Measurements from ENCODE around the gene FOXP1.

FOXP1 gene

DNA sequence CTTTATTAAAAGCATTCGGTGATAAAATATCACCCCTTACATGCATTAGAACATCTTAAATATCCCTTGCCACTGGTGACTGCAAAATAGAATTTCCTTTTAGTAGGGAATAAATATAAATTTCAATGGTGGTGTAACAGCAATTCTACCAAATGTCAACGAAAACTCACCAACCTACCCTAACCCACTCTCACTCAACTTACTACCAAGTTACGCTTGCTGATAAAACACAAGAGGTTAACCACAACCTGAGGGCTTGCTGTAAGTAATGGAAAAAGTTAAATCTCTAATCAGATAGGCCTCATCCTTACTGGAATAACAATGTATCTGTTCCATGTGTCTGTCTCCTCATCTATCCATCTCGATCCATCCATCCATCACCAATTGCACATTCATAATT lies 274.7 kb downstream of the FOXP1 start:
- peak overlapping the region; percentile 52 for H3K27ac ChIP-seq (ENCODE audit: low read depth, low read length, poor library complexity, severe bottlenecking)

DNA sequence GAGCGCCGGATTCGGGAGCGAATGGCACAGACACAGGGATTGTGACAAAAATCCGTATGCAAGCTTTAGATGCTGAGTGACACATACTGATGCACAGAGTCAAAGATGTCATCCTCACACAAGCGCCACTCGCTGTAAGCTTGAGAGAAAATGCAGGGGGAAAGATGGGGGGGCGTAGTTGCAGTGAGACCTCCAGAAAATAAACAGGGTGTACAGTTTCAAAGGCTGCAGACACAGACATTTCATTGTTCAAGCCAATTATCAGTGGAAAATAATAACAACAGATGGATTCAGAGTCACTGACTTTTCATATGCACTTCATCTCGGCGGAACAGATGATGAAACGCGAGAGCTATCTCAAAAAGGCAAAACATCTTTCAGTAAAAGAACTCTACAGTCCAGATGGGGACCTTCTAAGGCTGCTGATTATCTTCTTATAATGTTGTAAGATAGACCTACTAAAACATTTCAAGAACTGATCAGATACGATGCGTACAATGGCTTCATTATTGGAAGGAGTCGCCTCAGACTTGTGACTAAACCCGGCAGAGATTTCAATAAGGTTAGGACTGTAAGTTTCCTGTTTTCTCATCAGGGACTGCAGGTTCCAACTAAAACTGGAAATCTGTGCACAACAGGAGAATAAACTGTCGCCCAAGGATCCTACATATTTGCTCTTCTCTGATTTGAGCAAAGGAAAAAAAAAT lies 275.4 kb downstream of the FOXP1 start:
- 0 out of 2 replicates have a peak, but pooled peaks cover 4% of the 10 kb centered on the region for H3F3A ChIP-seq (ENCODE audit: insufficient read depth, low read length)
- H3K27ac ChIP-seq (ENCODE audit: low read depth, low read length, poor library complexity, severe bottlenecking), result peak overlapping the region; percentile 52
- peaks cover 21% of the 10 kb centered on the region for H3K36me3 ChIP-seq (ENCODE audit: insufficient read depth, low read length)
- no peaks in the 10 kb centered on the region for H4K20me1 ChIP-seq (ENCODE audit: insufficient read depth, low read length)
- no peaks in the 10 kb centered on the region for H3K9me2 ChIP-seq (ENCODE audit: low read depth, low read length)
- peaks cover 48% of the 10 kb centered on the region for H3K79me2 ChIP-seq (ENCODE audit: insufficient read depth, low read length)
- TF ChIP-seq EZH2 (IDR thresholded peaks at IDR 0.05; ENCODE audit: borderline replicate concordance, low read length), result no peak
- TF ChIP-seq, protein P1, sequence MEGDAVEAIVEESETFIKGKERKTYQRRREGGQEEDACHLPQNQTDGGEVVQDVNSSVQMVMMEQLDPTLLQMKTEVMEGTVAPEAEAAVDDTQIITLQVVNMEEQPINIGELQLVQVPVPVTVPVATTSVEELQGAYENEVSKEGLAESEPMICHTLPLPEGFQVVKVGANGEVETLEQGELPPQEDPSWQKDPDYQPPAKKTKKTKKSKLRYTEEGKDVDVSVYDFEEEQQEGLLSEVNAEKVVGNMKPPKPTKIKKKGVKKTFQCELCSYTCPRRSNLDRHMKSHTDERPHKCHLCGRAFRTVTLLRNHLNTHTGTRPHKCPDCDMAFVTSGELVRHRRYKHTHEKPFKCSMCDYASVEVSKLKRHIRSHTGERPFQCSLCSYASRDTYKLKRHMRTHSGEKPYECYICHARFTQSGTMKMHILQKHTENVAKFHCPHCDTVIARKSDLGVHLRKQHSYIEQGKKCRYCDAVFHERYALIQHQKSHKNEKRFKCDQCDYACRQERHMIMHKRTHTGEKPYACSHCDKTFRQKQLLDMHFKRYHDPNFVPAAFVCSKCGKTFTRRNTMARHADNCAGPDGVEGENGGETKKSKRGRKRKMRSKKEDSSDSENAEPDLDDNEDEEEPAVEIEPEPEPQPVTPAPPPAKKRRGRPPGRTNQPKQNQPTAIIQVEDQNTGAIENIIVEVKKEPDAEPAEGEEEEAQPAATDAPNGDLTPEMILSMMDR (IDR thresholded peaks at IDR 0.05; ENCODE audit: low read length), result no peak
- H3K4me2 ChIP-seq (ENCODE audit: low read length), result peak overlapping the region; percentile 30
- no peak overlapping the region for H3K4me3 ChIP-seq (ENCODE audit: low read depth, low read length, poor library complexity, severe bottlenecking)
- H3K9ac ChIP-seq (ENCODE audit: low read length), result no peak overlapping the region
- peaks cover 78% of the 10 kb centered on the region for H3K4me1 ChIP-seq (ENCODE audit: insufficient read depth, low read length, severe bottlenecking)
- no peak overlapping the region for H2AFZ ChIP-seq (ENCODE audit: low read length)
- no peaks in the 10 kb centered on the region for H3K9me3 ChIP-seq (ENCODE audit: low read length)
- no peaks in the 10 kb centered on the region for H3K27me3 ChIP-seq (ENCODE audit: insufficient read depth, low read length)

More for the DNA sequence above, 274.7 kb downstream of the FOXP1 start:
- Histone ChIP-seq H3K9ac (ENCODE audit: low read length) (no peak overlapping the region), H3F3A (ENCODE audit: insufficient read depth, low read length) (0 out of 2 replicates have a peak, but pooled peaks cover 4% of the 10 kb centered on the region), H3K79me2 (ENCODE audit: insufficient read depth, low read length) (peaks cover 41% of the 10 kb centered on the region), H3K9me3 (ENCODE audit: low read length) (no peaks in the 10 kb centered on the region), H4K20me1 (ENCODE audit: insufficient read depth, low read length) (no peaks in the 10 kb centered on the region), H3K36me3 (ENCODE audit: insufficient read depth, low read length) (peaks cover 21% of the 10 kb centered on the region), H3K4me3 (ENCODE audit: low read depth, low read length, poor library complexity, severe bottlenecking) (no peak overlapping the region), H3K4me1 (ENCODE audit: insufficient read depth, low read length, severe bottlenecking) (peaks cover 71% of the 10 kb centered on the region), H3K4me2 (ENCODE audit: low read length) (no peak overlapping the region), H2AFZ (ENCODE audit: low read length) (no peak overlapping the region), H3K27me3 (ENCODE audit: insufficient read depth, low read length) (no peaks in the 10 kb centered on the region), H3K9me2 (ENCODE audit: low read depth, low read length) (no peaks in the 10 kb centered on the region)
- TF ChIP-seq, protein P1 (IDR thresholded peaks at IDR 0.05; ENCODE audit: low read length), result no peak
- no peak for TF ChIP-seq EZH2 (IDR thresholded peaks at IDR 0.05; ENCODE audit: borderline replicate concordance, low read length)

DNA sequence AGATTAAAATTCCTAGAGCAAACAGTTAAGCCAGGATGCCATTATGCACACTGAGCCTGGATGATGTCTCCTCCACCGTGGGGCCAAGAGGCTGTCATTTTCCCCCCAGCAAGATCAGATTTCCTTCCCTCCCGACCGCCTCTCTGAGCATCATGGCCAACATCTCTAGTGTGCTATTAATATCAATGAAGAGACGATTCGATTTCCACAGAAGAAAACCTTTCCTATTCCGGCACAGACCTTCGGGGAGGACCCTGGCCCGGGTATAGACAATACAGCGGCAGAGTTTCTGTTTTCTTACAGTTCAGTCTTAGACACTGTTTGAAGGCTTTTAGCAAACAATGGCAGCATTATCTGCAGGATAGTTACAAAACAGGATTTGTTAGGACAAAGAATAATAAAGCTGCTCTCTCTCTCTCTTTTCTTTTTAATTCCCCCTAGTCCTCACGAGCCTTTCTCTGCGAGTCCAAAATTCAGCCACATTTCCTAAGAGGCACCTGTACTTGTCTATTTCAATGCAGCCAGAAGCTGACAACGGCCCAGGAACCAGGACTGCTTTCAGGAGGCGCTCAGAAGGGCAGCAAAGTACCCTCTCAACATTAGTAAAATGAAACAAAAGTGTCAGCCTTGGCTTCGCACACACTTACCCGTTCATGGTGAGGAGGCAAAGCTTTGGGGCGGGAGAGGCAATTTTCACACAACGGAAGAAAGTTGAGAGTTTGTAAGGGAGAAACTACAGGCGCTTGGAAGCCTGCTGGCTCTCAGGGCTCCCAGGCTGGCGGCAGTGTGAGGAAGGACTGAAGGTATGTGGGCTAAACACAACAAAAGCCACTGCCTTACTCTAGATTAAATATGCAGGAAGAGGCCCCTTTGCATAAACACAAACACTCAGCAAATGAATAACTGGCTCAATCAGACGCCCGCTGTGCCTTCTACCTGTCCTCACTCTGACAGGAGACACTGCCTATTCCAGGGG lies 278.0 kb downstream of the FOXP1 start:
- peaks cover 74% of the 10 kb centered on the region for H3K79me2 ChIP-seq (ENCODE audit: insufficient read depth, low read length)
- H3K4me2 ChIP-seq (ENCODE audit: low read length), result peak overlapping the region; percentile 90
- peak overlapping the region; percentile 82 for H3K27ac ChIP-seq (ENCODE audit: low read depth, low read length, poor library complexity, severe bottlenecking)
- no peaks in the 10 kb centered on the region for H3F3A ChIP-seq (ENCODE audit: insufficient read depth, low read length)
- no peaks in the 10 kb centered on the region for H3K9me3 ChIP-seq (ENCODE audit: low read length)
- no peaks in the 10 kb centered on the region for H4K20me1 ChIP-seq (ENCODE audit: insufficient read depth, low read length)
- TF ChIP-seq, protein P1 (IDR thresholded peaks at IDR 0.05; ENCODE audit: low read length), result no peak
- no peak for TF ChIP-seq EZH2 (IDR thresholded peaks at IDR 0.05; ENCODE audit: borderline replicate concordance, low read length)
- H3K9me2 ChIP-seq (ENCODE audit: low read depth, low read length), result no peaks in the 10 kb centered on the region
- peak overlapping the region; percentile 70 for H3K9ac ChIP-seq (ENCODE audit: low read length)
- no peaks in the 10 kb centered on the region for H3K27me3 ChIP-seq (ENCODE audit: insufficient read depth, low read length)
- peaks cover 10% of the 10 kb centered on the region; the same call in 1 of the 2 replicates for H3K36me3 ChIP-seq (ENCODE audit: insufficient read depth, low read length)
- H3K4me3 ChIP-seq (ENCODE audit: low read depth, low read length, poor library complexity, severe bottlenecking), result peak overlapping the region; percentile 68
- H2AFZ ChIP-seq (ENCODE audit: low read length), result no peak overlapping the region
- peaks cover 98% of the 10 kb centered on the region for H3K4me1 ChIP-seq (ENCODE audit: insufficient read depth, low read length, severe bottlenecking)
